GM12891 (cell line): ENCODE results near the gene PROM2.

Experiments used
- DNase-seq: peaks from one replicate; pipeline ENCODE4 v3.0.0; 2011; ENCODE audit warnings: low spot score; ENCODE audit not compliant: insufficient read length
- FAIRE-seq: peaks from 2 replicates; lab custom pipeline; 2011; peaks lifted over from hg19 to GRCh38; lab: Jason Lieb, UNC
- PAX5 ChIP-seq: IDR thresholded peaks from 2 replicates; pipeline ENCODE4 v1.6.1; 2011; ENCODE audit warnings: low read length, moderate library complexity, mild to moderate bottlenecking; ENCODE audit not compliant: insufficient read depth, severe bottlenecking
- POLR2A ChIP-seq: IDR thresholded peaks from 2 replicates; pipeline ENCODE4 v1.6.1; 2011; ENCODE audit warnings: low read depth, low read length, control low read depth
- POLR2AphosphoS5 ChIP-seq: IDR thresholded peaks from 2 replicates; pipeline ENCODE4 v1.6.1; 2011; ENCODE audit warnings: low read depth, low read length, control low read depth
- POU2F2 ChIP-seq: IDR thresholded peaks from 2 replicates; pipeline ENCODE4 v1.6.1; 2011; ENCODE audit warnings: low read depth, mild to moderate bottlenecking, control low read depth, low read length, moderate library complexity
- SPI1 ChIP-seq: IDR thresholded peaks from 2 replicates; pipeline ENCODE4 v1.6.1; 2011; ENCODE audit warnings: low read depth, low read length, control low read depth
- TAF1 ChIP-seq: IDR thresholded peaks from 2 replicates; pipeline ENCODE4 v1.6.1; 2011; ENCODE audit warnings: low read depth, low read length, control low read depth

The PROM2 gene

GRCh38 chr2:95328358-95329125 is 54.3 kb downstream of the PROM2 start:
- TF ChIP-seq SPI1, result no peak
- TF ChIP-seq POLR2AphosphoS5, result no peak
- no peak for TF ChIP-seq TAF1
- no peak for TF ChIP-seq POU2F2
- TF ChIP-seq PAX5, result no peak
- no peak for TF ChIP-seq POLR2A
- DNase-seq, result no peak
- no peak for FAIRE-seq

GRCh38 chr2:95329401-95329800 is 55.2 kb downstream of the PROM2 start:
- FAIRE-seq (no peak), DNase-seq (no peak)
- TF ChIP-seq PAX5 (no peak), POU2F2 (no peak), POLR2A (no peak), SPI1 (no peak), TAF1 (no peak), POLR2AphosphoS5 (no peak)

- DNase-seq (no peak), FAIRE-seq (no peak)
- no peak for TF ChIP-seq POLR2A
- TF ChIP-seq POLR2AphosphoS5, result no peak
- no peak for TF ChIP-seq TAF1
- TF ChIP-seq PAX5, result no peak
- TF ChIP-seq SPI1, result no peak
- no peak for TF ChIP-seq POU2F2
Observed at GRCh38 chr2:95329891-95330793, 55.9 kb downstream of the PROM2 start.

- no peak for DNase-seq
- TF ChIP-seq TAF1 (no peak), POU2F2 (no peak), POLR2A (no peak), POLR2AphosphoS5 (no peak), SPI1 (no peak), PAX5 (no peak)
- no peak for FAIRE-seq
Observed at GRCh38 chr2:95330794-95331338, 56.6 kb downstream of the PROM2 start.

GRCh38 chr2:95331606-95332005 is 57.4 kb downstream of the PROM2 start:
- FAIRE-seq, result no peak
- TF ChIP-seq POLR2A (no peak), TAF1 (no peak), PAX5 (no peak), POU2F2 (no peak), POLR2AphosphoS5 (no peak), SPI1 (no peak)
- no peak for DNase-seq

- FAIRE-seq (no peak), DNase-seq (no peak)
- no peak for TF ChIP-seq PAX5
- no peak for TF ChIP-seq SPI1
- TF ChIP-seq POU2F2, result no peak
- no peak for TF ChIP-seq POLR2AphosphoS5
- no peak for TF ChIP-seq TAF1
Observed at GRCh38 chr2:95332036-95332435, 57.8 kb downstream of the PROM2 start.

GRCh38 chr2:95333056-95333455 is 58.8 kb downstream of the PROM2 start:
- FAIRE-seq, result no peak
- DNase-seq, result no peak
- TF ChIP-seq POLR2AphosphoS5 (no peak), TAF1 (no peak), PAX5 (no peak), POLR2A (no peak), SPI1 (no peak), POU2F2 (no peak)

- FAIRE-seq (no peak), DNase-seq (no peak)
- TF ChIP-seq POU2F2 (no peak), SPI1 (no peak), TAF1 (no peak), POLR2AphosphoS5 (no peak), POLR2A (no peak), PAX5 (no peak)
Observed at GRCh38 chr2:95333888-95334338, 59.7 kb downstream of the PROM2 start.
